Mammary epithelial cell (primary cell): Measurements from ENCODE around the gene RHOF.

Experiments used
- CTCF ChIP-seq, 2 donors: IDR thresholded peaks in 1 of 2; conservative IDR thresholded peaks in 1 of 2; 2 replicates each; pipeline ENCODE4 v1.5.1; 2011 to 2012; ENCODE audit warnings: inconsistent platforms in 2 of 2, low read length in 2 of 2, mild to moderate bottlenecking in 2 of 2, control low read depth in 1 of 2, low read depth in 1 of 2; ENCODE audit not compliant: insufficient read depth in 1 of 2; ENCODE audit errors: extremely low read depth in 1 of 2
- EZH2 ChIP-seq: IDR thresholded peaks from 2 replicates; pipeline ENCODE4 v1.6.1; 2012; ENCODE audit warnings: low read length, inconsistent platforms, borderline replicate concordance

GRCh38 chr12:121733849-121734248 lies 59.6 kb downstream of the RHOF start:
- TF ChIP-seq CTCF (conservative IDR thresholded peaks at IDR 0.05 in 1 of 2, IDR thresholded peaks at IDR 0.05 in 1 of 2; ENCODE audit: extremely low read depth in 1 of 2, insufficient read depth in 1 of 2, low read depth in 1 of 2, low read length in 2 of 2) (no peak), EZH2 (no peak)
